NCI-H2171 treated with DMSO at 0.1 percent for 48 hours (cell line): ENCODE data around the gene CFAP52.
"Not testable (repeated sequence)": the region's sequence is repeated elsewhere in the genome, so short reads cannot be mapped to it uniquely, and the experiment has no call there.

Source experiments
- DNase-seq: peaks from one replicate; lab custom pipeline; 2025; lab: John Stamatoyannopoulos, UW

Gene CFAP52

DNA sequence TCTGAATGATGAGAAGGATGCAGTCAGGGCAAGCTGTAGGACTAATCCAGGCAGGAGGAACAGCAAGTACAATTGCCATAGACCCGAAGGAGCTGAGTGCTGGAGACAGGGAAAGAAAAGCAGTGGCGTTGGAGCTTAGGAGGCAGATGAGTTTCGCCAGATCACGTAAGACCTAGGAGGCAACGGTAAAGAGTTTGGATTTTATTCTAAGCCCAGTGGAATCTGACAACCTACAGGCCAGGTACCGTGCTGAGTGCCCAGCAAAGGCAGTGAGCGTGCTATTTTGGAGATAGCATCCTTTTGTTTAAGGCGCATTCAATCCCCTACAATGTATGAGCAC is 70.1 kb downstream of the CFAP52 start:
- peak; percentile 14 for DNase-seq

DNA sequence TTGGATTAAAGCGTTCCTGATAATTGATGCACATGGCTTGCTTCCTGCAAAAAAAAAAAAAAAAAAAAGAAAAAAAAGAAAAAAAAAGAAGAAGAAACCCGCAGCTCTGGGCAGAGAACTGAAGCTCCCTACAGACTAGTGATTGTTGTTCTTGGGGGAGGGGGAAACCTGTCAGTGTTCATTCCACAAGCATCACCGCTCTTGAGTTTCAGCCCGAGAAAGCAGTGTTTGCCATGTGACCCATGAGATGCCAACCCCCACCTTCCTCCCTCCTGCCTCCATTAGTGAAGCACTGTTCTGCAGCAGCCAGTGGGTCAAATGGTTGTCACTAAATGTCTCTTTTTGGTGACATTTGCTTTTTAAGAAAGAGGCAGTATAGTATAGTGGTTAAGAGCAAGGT is 70.6 kb downstream of the CFAP52 start:
- no peak for DNase-seq

DNA sequence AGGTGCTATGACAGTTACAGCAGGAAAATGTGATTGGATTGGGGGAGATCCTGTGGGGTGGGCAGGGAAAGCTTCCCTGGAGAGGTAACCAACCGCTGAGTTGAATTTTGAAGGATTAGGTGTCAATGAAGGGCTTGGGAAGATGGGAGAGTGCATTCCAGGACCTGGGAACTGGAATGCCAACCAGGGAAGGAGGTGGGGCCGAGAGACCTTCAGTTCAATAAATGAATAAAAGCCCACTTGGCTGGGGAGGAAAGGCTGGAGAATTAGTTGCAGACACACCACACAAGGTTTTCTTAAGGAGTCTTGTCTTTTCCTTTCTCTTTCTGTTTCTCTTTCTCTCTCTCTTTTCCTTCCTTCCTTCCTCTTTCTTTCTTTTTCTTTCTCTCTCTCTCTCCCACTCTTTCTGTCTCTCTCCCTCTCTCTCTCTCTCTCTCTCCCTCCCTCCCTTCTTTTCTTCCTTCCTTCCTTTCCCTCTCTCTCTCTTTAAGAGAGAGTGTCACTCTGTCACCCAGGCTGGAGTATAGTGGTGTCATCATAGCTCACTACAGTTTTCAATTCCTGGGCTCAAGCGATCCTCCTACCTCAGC is 72.2 kb downstream of the CFAP52 start:
- DNase-seq = no peak

DNA sequence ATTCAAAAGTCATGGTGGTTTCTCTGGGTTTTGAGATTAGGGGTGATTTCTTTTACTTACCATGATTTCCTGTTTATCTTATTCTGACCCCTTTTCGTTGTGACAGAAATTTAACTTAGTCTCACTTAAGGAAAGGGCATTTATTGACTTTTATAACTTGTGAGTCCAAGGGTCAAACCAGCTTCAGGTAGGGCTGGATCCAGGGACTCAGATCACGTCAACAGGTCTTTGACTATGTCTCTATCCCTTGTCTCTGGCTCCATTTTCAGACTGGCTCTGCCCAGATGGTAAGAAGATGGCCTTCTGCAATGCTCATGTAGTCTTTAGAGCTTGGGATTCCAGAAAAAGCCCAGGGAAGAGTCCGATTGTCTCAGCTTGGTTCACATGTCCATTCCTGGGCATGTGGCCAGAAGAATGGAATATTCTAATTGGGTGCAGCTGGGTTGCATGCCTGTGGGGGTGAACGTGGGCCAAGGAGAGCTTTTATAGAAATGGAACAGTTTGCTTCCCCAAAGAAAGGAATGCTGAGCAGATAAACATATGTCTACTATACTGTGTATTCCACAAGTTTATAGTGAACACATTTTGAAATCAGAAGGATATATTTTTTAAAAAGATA is 82.3 kb downstream of the CFAP52 start:
- no peak for DNase-seq

DNA sequence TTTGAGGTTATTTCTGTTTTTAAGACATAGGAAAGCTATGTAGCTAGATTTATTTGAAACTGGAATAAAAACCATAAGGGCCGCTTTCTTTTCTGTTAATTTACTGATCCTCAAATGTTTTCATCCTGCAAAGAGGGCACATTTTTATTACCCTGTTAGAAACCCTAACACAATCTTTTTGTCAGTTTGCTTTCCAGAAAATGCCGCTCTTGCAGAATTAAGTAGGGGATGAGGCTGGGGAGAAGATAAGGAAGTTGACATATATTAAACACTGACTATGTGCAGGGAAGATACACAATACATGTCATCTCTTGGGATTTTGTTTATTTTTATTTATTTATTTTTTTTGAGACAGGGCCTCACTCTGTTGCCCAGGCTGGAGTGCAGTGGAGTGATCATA is 84.6 kb downstream of the CFAP52 start:
- DNase-seq = no peak

DNA sequence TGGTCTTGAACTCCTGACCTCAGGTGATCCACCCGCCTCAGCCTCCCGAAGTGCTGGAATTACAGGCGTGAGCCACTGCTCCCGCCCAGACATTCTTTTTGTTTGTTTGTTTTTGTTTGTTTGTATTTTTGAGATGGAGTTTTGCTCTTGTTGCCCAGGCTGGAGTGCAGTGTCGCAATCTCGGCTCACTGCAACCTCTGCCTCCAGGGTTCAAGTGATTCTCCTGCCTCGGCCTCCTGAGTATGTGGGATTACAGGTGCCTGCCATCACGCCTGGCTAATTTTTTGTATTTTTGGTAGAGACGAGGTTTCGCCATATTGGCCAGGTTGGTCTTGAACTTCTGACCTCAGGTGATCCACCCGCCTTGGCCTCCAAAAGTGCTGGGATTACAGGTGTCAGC is 87.1 kb downstream of the CFAP52 start:
- DNase-seq = not testable (repeated sequence)

DNA sequence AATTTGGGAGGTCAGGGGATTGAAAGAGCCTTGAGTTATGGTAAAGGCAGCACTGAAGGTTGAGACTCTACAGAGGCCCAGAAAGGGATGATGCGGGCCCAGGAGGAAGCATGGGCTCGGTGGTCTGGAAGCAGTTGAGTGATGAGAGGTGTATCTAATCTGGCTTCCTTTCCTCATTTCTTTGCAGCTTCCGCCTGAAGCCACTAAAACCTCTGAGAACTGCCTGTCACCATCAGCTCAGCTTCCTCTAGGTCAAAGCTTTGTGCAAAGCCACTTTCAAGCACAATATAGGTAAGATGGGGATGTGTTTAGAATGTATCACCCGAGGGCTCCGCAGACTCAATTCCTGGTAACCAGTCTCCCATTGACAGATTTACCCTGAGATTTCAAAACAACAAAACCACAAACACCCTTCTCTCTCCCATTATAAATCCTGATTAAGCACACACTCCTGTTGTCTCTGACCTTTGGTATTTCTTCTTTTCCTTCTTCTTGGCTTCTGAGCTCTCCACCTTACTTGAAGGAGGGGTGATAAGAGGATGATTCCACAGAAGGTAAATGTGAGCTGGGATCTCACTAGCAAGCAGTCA is 90.1 kb downstream of the CFAP52 start:
- no peak for DNase-seq

DNA sequence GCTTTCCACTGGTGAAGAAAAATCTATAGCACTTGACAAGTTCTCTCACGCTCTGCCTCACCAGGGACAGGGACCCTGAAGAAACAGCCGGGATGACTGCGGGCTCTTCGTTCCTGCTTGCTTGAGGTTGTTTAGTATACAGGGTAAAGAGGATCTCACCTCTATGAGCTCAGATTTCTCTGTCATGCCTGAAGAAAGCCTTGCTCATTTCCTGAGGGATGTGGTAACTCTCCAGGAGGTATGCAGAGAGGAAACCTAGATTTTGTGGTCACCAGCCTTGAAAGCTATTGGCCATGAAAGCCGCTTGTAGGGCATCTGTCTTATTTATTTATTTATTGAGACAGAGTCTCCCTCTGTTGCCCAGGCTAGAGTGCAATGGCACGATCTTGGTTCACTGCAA is 92.1 kb downstream of the CFAP52 start:
- no peak for DNase-seq

DNA sequence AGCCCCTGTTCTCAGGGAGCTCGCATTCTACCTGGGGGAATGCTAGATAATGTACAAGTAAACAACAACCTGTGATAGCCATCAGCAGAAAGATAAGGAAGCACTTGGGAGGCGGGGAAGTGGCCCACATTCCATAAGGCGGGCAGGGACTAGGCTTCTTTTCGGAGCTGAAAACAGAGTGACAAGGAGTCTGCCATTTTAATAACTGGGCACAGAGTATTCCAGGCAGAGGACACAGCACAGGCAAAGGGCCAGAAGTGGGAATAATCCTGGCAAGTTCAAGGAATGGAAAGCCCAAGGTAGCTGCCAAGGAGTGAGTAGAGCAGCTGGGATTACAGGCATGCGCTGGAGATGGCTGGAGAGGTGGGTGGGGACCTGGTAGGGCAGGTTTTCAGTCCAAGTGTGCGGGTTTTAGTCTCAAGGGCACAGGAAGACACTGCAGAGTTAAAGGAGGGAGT is 93.1 kb downstream of the CFAP52 start:
- DNase-seq = no peak

DNA sequence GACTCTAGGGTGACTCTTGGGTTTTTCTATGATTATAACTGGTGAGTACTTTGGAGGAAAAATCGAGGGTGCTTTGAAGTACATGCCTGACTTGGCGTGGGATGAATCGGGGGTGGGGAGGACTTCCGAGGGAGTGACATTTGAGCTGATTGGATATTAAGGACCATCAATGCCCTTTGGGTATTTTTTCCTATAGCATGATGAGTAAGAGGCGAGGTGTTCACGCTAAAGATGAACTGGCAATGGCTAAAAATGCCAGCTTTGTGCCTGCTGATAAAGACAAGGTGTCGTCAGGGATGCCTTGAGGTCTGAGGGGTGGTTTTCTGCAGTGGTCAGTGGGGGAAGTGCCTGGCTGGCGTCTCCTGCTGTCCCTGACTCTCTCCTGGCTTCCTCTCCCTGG is 94.2 kb downstream of the CFAP52 start:
- DNase-seq = no peak

DNA sequence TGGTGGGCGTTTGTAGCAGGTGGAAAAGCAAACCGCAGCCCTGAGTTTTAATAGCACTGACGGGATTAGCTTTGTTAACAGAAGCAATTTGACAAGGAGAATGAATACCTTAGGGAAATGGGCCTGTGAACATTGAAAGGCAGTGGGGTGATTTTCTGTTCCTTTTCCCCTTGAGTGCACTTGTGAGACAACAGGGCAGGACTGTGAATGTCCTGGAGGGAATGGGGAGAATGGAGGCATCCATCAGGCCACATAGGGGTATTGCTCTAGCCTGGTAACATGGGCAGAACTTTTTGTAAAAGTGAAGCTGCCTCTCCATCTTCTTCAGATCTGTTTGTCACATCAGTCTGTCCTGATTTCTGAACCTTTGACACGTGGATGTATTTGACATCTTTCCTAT is 95.1 kb downstream of the CFAP52 start:
- no peak for DNase-seq

DNA sequence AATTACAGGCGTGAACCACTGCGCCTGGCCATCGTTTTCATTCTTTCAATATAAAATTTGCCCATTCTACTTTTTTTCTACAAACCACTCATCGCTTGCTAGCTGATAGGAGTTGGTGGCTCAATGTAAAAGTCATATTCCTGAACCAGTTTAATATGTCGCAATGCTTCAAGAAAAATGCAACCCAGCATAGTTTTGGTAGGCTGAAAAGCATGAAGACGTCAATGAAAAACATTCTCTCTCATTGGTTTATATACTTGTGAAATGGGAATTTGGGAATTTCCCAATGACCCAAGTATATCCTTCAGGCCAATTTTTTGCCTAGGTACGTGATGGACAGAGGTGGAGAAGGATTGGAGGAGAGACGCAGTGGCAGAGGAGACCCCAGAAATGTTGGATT is 95.8 kb downstream of the CFAP52 start:
- no peak for DNase-seq

DNA sequence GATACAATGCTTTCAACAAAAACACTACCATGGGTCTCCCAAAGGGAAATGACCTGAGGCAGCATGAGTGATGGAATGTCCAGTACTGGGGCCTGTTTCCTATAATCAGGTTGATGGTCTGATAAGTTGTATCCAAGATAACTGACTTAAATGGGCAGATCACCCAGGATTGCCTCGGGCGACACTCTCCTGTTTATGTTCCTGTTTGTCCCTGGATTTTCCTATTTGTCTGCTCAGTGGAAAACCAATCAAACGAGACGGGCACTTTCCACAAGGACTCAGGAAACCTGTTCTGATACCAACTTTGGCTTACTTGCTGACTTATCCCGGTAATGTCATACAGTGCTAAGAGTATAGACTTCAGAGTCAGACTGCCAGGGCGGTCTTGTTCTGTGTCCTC is 96.2 kb downstream of the CFAP52 start:
- DNase-seq = no peak

DNA sequence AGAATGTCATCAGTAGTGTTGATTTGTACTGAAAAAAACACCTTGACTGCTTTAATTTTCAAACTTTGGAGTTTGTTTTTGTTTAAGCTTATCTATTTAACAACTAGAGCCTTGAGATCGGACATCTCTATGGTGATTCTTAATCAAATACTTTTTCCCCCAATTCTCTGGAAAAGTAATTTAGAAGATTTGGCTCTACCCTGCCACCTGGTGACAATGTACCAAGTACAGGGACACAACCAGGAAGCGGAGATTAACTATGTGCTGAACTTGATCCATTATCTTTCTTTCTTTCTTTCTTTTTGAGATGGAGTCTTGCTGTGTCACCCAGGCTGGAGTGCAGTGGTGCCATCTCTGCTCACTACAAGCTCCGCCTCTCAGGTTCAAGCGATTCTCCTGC is 99.6 kb downstream of the CFAP52 start:
- DNase-seq = no peak

DNA sequence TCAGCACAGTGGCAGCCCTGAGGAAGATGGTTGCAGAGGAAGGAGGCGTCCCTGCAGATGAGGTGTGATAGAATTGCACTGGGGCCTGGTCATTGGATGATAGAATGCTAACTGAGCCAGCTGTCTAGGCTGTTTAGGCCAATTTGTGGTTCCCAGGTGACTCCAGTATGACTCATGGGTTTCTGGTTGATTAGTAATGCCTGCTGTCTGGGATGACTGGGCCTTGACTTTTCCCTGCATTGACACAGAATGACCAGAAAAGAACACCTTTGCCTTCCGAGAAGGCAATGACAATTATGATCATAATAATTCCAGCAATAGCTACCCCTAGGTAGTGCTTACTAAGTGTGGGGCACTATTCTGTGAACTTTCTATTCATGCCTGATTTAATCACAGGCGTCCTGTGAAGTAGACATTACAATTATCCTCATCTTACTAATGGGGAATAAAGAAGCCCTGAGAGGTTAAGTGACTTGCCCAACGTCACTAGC is 100.4 kb downstream of the CFAP52 start:
- no peak for DNase-seq

DNA sequence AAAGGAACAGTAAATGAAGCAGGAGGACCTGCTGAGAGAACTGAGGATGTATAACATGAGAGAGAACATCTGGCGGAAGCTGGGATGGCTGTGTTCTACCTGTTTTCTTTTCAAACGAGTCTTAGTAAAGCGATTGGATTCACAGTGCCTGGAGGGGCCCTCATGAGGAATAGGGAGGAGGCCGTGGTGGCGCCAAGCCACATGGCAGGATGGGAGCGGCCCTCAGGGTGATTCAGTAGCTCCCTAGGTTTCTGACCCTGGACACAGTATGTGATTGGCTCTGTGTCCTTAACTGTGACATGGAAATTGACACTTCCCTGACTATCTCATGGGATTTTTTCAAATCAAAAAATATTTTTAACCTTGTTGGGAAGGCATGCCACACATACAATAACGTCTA is 101.0 kb downstream of the CFAP52 start:
- DNase-seq = no peak

DNA sequence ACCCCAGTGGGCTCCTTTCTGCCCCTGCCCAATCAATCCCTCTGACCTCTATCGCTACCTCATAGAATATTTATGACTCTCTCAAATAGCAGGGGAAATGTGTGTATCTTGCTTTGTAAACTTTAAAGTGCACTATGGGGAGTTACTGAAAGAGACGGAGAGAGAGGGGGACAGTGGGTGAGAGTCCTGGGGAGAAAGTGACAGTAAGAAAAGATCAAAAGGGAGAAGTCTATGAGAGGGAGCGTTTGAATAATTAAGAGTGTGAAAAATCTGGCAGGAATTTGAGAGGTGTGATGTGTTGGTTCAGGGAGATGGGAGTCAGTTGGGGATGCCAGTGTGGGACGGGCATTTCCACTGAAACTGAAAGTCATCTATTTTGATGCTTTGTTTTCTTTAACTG is 101.5 kb downstream of the CFAP52 start:
- no peak for DNase-seq

DNA sequence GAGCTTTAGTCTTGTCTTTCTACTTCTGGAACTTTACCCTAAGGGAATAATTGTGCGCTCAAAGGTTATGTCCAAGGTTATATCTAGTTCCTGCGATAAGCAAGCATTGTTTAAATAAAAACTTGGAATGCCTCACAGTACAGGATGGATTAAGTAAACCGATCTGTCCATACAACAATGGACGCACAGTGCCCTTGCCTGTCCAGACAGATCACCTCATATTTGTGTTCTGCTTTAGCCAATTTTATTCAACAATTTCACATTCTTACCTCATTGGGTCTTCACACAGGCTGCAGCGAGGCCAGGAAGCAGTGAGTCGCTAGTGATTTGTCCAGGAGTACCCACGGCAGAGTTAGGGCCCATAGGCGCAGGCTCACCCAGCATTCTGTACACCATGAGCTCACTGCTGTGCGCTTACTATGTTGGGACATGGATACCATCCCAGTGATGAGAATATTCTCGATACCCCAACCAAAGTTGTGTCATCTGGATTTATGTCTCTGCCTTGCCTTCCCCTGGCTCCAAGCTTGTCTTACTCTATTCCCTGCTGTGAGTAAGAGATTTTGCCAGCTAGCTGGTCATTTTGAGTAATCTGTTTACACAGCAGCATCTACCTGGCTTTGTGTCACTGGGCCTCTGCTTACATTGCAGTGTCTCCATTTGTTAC is 108.6 kb downstream of the CFAP52 start:
- no peak for DNase-seq
